Fibroblast of lung (primary cell): ENCODE data around the gene CARD19. TPM values are rescaled to one million over a fixed set of nuclear protein-coding genes. Genes with fewer than 3 reads are reported as not detected.

ENCODE experiments used
- DNase-seq, 2 donors: peaks; one replicate each; pipeline versions ENCODE4 v3.0.0 to v3.0.0-alpha.2; 2010; ENCODE audit warnings: low read depth in 2 of 2
- H2AFZ ChIP-seq: 2 replicates; pipeline ENCODE4 v1.5.1; 2012; ENCODE audit warnings: low read length, control low read depth, inconsistent platforms
- H3K27ac ChIP-seq: 2 replicates; pipeline ENCODE4 v1.5.1; 2011; ENCODE audit warnings: low read length, control low read depth; ENCODE audit not compliant: insufficient read depth
- H3K27me3 ChIP-seq: 2 replicates; pipeline ENCODE4 v1.5.1; 2011; ENCODE audit warnings: mild to moderate bottlenecking, low read length; ENCODE audit not compliant: control insufficient read depth, insufficient read depth
- H3K36me3 ChIP-seq: 2 replicates; pipeline ENCODE4 v1.5.1; 2011; ENCODE audit warnings: low read length; ENCODE audit not compliant: control insufficient read depth, insufficient read depth
- H3K4me1 ChIP-seq: 2 replicates; pipeline ENCODE4 v1.5.1; 2011; ENCODE audit warnings: low read length; ENCODE audit not compliant: control insufficient read depth, insufficient read depth; ENCODE audit errors: extremely low read depth
- H3K4me2 ChIP-seq: 2 replicates; pipeline ENCODE4 v1.5.1; 2011; ENCODE audit warnings: low read length, control low read depth; ENCODE audit not compliant: insufficient read depth; ENCODE audit errors: extremely low read depth
- H3K4me3 ChIP-seq, 4 experiments: fragments of 200-600 bp in 1 of 4; sonication (generic) in 1 of 4; replicated peaks in 1 of 4; 2 replicates each; pipeline ENCODE4 v1.5.1; 2011 to 2016; ENCODE audit warnings: low read length in 4 of 4, low read depth in 3 of 4, mild to moderate bottlenecking in 3 of 4, control low read depth in 2 of 4, inconsistent platforms in 1 of 4, mixed read lengths in 1 of 4; ENCODE audit not compliant: insufficient read depth in 1 of 4; ENCODE audit errors: control extremely low read depth in 1 of 4
- H3K79me2 ChIP-seq: 2 replicates; pipeline ENCODE4 v1.5.1; 2012; ENCODE audit warnings: mild to moderate bottlenecking, low read length, inconsistent platforms; ENCODE audit not compliant: control insufficient read depth, insufficient read depth
- H3K9ac ChIP-seq: 2 replicates; pipeline ENCODE4 v1.5.1; 2011; ENCODE audit warnings: mild to moderate bottlenecking, low read length, control low read depth; ENCODE audit not compliant: insufficient read depth
- H3K9me3 ChIP-seq: 2 replicates; pipeline ENCODE4 v1.5.1; 2012; ENCODE audit warnings: low read depth, low read length; ENCODE audit not compliant: control insufficient read depth, insufficient read depth
- H4K20me1 ChIP-seq: 2 replicates; pipeline ENCODE4 v1.5.1; 2011; ENCODE audit warnings: low read length; ENCODE audit not compliant: control insufficient read depth, insufficient read depth; ENCODE audit errors: extremely low read depth
- EZH2 ChIP-seq: IDR thresholded peaks from 2 replicates; pipeline ENCODE4 v1.5.1; 2012; ENCODE audit warnings: low read length, control low read depth, mild to moderate bottlenecking; ENCODE audit errors: missing control alignments
- polyA plus RNA-seq, 2 donors: library from polyadenylated mRNA; depleted of rRNA in 1 of 2; stranded (reverse) in 1 of 2; unstranded in 1 of 2; fragments of >200 nt; gene quantifications; 2 replicates each; pipeline ENCODE4 v1.2.1, GENCODE V29; 2011 to 2012; ENCODE audit warnings: missing spikeins in 1 of 2
- total RNA-seq: library from RNA; depleted of rRNA; stranded (reverse); fragments of >200 nt; gene quantifications from 2 replicates; pipeline ENCODE4 v1.2.1, GENCODE V29; 2014
- TF ChIP-seq, protein P1 (sequence below), 2 donors: IDR thresholded peaks in 1 of 2; conservative IDR thresholded peaks in 1 of 2; 1 replicate in 1 of 2; 2 replicates in 1 of 2; pipeline ENCODE4 v1.5.1; 2011 to 2012; ENCODE audit warnings: low read length in 2 of 2, control low read depth in 1 of 2, inconsistent platforms in 1 of 2, low read depth in 1 of 2, mild to moderate bottlenecking in 1 of 2

The CARD19 gene
- total and polyA plus RNA-seq, 2 donors (not counting 1 experiment from before 2014, with no cell fraction given) = 30.2 to 91.0 TPM

DNA sequence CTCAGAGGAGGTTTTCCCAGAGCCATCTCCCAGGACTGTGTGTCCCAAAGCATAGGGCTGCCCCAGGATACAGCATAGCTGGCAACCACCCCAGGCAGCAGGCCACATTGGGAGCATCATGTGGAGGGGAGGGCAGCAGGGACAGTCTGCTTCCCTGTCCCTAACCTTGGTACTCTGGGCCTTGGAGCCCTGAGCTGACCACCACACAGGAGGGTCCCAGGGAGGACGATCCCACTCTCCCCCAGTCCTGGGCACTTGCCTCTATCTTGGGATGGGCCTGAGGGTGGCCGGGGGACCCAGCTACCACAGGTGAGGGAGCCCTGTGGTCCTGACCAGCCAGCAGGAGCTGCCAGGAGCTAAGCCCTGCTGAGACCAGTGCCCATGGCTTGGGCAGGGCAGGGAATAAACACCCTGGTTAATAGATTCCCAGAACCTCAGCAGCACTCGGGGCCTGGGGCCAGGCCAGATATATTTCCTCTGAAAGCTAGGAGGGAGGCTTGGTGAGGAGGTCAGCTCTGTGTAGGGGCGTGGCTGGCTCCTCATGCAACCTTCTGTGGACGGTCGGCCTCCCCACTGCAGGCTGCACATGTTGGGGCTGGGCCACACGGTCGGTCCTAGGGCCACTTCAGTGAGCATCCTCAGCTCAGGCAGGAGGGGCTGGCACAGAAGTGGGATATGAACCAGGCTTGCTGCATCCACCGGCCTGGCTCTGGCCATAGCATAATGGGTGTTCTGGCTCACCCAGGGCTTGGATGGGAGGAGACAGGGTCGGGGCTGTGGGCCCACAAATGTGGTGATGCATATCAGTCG is 33.9 kb downstream of the CARD19 start:
- Histone ChIP-seq H3K27me3 (no peaks in the 10 kb centered on the region), H3K4me3 (no peak overlapping the region), H3K9me3 (no peaks in the 10 kb centered on the region), H4K20me1 (no peaks in the 10 kb centered on the region), H3K4me1 (peaks cover 14% of the 10 kb centered on the region), H3K36me3 (no peaks in the 10 kb centered on the region), H2AFZ (no peak overlapping the region), H3K4me2 (no peak overlapping the region), H3K27ac (no peak overlapping the region), H3K9ac (no peak overlapping the region), H3K79me2 (peaks cover 2% of the 10 kb centered on the region)
- TF ChIP-seq, protein P1, sequence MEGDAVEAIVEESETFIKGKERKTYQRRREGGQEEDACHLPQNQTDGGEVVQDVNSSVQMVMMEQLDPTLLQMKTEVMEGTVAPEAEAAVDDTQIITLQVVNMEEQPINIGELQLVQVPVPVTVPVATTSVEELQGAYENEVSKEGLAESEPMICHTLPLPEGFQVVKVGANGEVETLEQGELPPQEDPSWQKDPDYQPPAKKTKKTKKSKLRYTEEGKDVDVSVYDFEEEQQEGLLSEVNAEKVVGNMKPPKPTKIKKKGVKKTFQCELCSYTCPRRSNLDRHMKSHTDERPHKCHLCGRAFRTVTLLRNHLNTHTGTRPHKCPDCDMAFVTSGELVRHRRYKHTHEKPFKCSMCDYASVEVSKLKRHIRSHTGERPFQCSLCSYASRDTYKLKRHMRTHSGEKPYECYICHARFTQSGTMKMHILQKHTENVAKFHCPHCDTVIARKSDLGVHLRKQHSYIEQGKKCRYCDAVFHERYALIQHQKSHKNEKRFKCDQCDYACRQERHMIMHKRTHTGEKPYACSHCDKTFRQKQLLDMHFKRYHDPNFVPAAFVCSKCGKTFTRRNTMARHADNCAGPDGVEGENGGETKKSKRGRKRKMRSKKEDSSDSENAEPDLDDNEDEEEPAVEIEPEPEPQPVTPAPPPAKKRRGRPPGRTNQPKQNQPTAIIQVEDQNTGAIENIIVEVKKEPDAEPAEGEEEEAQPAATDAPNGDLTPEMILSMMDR (conservative IDR thresholded peaks at IDR 0.05 in 1 of 2, IDR thresholded peaks at IDR 0.05 in 1 of 2; ENCODE audit: low read depth in 1 of 2, low read length in 2 of 2) = no peak
- DNase-seq = no peak

DNA sequence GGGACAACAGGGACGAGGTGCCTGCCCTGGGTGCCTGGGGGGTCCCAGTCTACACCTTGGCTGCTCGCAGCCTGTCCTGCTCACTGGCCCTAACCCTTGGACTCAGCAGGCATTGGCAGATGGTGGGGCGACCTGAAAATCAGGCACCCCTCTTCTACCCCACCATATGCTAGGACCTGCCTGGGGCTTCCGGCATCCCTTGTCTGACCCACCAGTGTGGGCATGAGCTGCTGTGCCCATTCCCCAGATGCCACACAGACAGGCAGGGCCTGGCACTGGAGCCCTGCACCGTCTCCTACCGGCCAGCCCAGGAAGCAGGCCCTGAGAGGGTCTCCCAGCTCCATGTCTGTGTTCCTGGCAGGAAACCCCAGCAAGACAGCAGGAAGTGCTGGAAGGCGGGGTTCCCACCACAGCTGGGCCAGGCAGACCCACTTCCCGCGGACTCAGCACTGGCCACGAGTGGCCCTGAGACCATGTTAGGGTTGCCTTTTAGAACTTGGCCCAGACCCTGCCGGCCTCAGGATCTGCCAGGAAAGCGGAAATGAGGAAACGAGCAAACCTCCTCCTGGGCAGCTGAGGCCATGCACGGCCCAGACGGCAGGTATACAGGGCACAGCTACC is 35.0 kb downstream of the CARD19 start:
- H3K4me2 ChIP-seq = no peak overlapping the region
- peaks cover 2% of the 10 kb centered on the region for H3K79me2 ChIP-seq
- H3K4me1 ChIP-seq = peaks cover 16% of the 10 kb centered on the region
- no peak for DNase-seq
- H4K20me1 ChIP-seq = no peaks in the 10 kb centered on the region
- H3K9ac ChIP-seq = no peak overlapping the region
- no peak overlapping the region for H3K4me3 ChIP-seq
- H3K9me3 ChIP-seq = no peaks in the 10 kb centered on the region
- H2AFZ ChIP-seq = no peak overlapping the region
- no peaks in the 10 kb centered on the region for H3K36me3 ChIP-seq
- TF ChIP-seq, protein P1 (conservative IDR thresholded peaks at IDR 0.05 in 1 of 2, IDR thresholded peaks at IDR 0.05 in 1 of 2; ENCODE audit: low read depth in 1 of 2, low read length in 2 of 2) = no peak
- no peak for TF ChIP-seq EZH2
- H3K27ac ChIP-seq = no peak overlapping the region
- no peaks in the 10 kb centered on the region for H3K27me3 ChIP-seq

DNA sequence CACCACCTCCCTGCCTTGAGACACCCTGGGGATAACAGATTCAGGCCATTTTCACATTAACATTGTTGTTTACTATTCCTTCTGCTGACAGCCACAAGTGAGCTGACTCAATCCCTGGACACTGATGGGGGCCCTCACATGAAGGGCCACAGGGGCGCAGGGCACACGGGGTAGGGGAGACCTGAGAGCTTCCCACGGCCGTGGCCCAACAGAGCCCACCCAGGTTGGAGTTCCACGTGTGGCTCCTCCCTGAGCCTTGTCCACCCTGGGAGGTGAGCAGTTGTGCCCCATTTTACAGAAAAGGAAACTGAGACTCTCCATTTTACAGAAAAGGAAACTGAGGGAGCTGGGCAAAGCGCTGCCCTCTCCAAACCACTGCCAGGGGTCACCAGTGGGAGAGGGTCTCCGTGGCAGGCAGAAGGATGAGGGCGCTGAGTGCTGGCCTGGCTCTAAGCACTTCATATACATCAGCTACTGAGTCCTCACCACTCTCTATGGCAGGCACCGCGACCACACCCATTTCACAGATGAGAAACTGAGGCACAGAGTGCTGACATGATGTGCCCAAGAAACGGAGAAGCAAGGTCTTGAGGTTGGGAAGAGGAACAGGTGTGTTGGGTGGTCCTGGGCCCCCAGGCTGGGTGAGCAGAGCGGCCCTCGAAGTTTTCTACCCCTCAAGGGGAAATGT is 35.7 kb downstream of the CARD19 start:
- Histone ChIP-seq H4K20me1 (no peaks in the 10 kb centered on the region), H3K4me1 (peaks cover 17% of the 10 kb centered on the region), H3K36me3 (no peaks in the 10 kb centered on the region)

More for the DNA sequence above, 35.7 kb downstream of the CARD19 start:
- peak overlapping the region in 1 of 4 experiments; percentile 83 for H3K4me3 ChIP-seq
- H3K27me3 ChIP-seq = no peaks in the 10 kb centered on the region
- H3K79me2 ChIP-seq = peaks cover 2% of the 10 kb centered on the region
- no peak for DNase-seq
- no peaks in the 10 kb centered on the region for H3K9me3 ChIP-seq
- no peak for TF ChIP-seq EZH2
- TF ChIP-seq, protein P1 (conservative IDR thresholded peaks at IDR 0.05 in 1 of 2, IDR thresholded peaks at IDR 0.05 in 1 of 2; ENCODE audit: low read depth in 1 of 2, low read length in 2 of 2) = no peak
- no peak overlapping the region for H2AFZ ChIP-seq
- H3K27ac ChIP-seq = no peak overlapping the region
- H3K9ac ChIP-seq = no peak overlapping the region
- no peak overlapping the region for H3K4me2 ChIP-seq
